ENCODE data around the gene EVL. TPM values are rescaled to one million over a fixed set of nuclear protein-coding genes. Genes with fewer than 3 reads are reported as not detected.

The EVL gene
- total RNA-seq, 5 donors from 2014 or later (not counting 1 experiment from before 2014, with no cell fraction given): 1,049 to 1,157 (median 1,125) TPM

GRCh38 chr14:100192672-100193416 is 127.6 kb downstream of the EVL start:
- peak overlapping the region; percentile 55 to 69 (median 56) for H3K4me3 Mint-ChIP-seq
- H3K4me1 Mint-ChIP-seq: peaks cover 9 to 11% (median 11%) of the 10 kb centered on the region in 3 donors

More at GRCh38 chr14:100192672-100193416, 127.6 kb downstream of the EVL start:
- H3K27ac Mint-ChIP-seq: peak overlapping the region; percentile 94 to 96
- DNase-seq: peak; percentile 98 to 100 (median 99)
- Histone ChIP-seq H3K36me3 (ENCODE audit: control insufficient read depth in 2 of 2, extremely low read depth in 1 of 2, insufficient read depth in 1 of 2, low read length in 1 of 2) (no peaks in the 10 kb centered on the region), H3K27ac (ENCODE audit: low read length) (peak overlapping the region; percentile 88), H3K4me3 (ENCODE audit: control insufficient read depth in 1 of 2, extremely low read depth in 1 of 2, low read length in 1 of 2) (peak overlapping the region; percentile 39 to 59), H3K4me1 (ENCODE audit: control insufficient read depth in 1 of 2, extremely low read depth in 1 of 2, insufficient read depth in 2 of 2, low read length in 2 of 2) (peaks cover 0 to 14% of the 10 kb centered on the region in 2 experiments), H3K27me3 (replicated peaks in 1 of 2; ENCODE audit: control insufficient read depth in 2 of 2, extremely low read depth in 1 of 2, insufficient read depth in 2 of 2, low read length in 1 of 2) (no peaks in the 10 kb centered on the region), H3K9me3 (no peaks in the 10 kb centered on the region)
- H3K27me3 Mint-ChIP-seq: no peaks in the 10 kb centered on the region
- ATAC-seq (replicated peaks in 1 of 4): peak; percentile 98 to 99 (median 99)
- H3K9me3 Mint-ChIP-seq: no peaks in the 10 kb centered on the region
- ChIA-PET CTCF (interaction anchor here (0.6 to 2.3 kb wide), 31 partner anchors 20 to 509 kb away, joined by 3 to 24 read pairs (median 4); partner anchors contain the start of genes CYP46A1 (in 1 of the 2), DEGS2 (in 1 of the 2) and EVL (in 1 of the 2)), POLR2A (interaction anchor here (0.6 to 1.0 kb wide), 3 partner anchors 32 to 131 kb away, joined by 3 to 4 read pairs (median 3); no protein-coding TSS in a partner anchor)
- no peaks in the 10 kb centered on the region for H3K36me3 Mint-ChIP-seq
- under 1% methylated on average over 60 of the region's 62 CpGs for WGBS (ENCODE audit: insufficient coverage)

Other genes starting within 250 kb of the EVL start
- under 1 TPM in 4 of 5 donors, not detected in 1; 0.19 to 0.79 (median 0.49) TPM for gene DEGS2, start 94.2 kb downstream of the EVL start, total RNA-seq
- 10 to 100 TPM; 67.5 to 86.5 (median 74.2) TPM for gene YY1, start 173.7 kb downstream of the EVL start, total RNA-seq
- gene SLC25A29, start 241.0 kb downstream of the EVL start, total RNA-seq: 10 to 100 TPM in 4 of 5 donors, 1 to 10 TPM in 1; 4.7 to 74.1 (median 33.4) TPM

Measured in T-cell (primary cell).